GM19023 (cell line): Measurements from ENCODE around the gene CTSZ.
"Not testable (repeated sequence)": the region's sequence is repeated elsewhere in the genome, so short reads cannot be mapped to it uniquely, and the experiment has no call there.

Experiments
- ATAC-seq: cut with Tn5 transposase; IDR thresholded peaks from one replicate; pipeline ENCODE4 v1.9.1; 2021; ENCODE audit warnings: mild to moderate bottlenecking, moderate library complexity; ENCODE audit not compliant: unreplicated experiment

CTSZ gene

DNA sequence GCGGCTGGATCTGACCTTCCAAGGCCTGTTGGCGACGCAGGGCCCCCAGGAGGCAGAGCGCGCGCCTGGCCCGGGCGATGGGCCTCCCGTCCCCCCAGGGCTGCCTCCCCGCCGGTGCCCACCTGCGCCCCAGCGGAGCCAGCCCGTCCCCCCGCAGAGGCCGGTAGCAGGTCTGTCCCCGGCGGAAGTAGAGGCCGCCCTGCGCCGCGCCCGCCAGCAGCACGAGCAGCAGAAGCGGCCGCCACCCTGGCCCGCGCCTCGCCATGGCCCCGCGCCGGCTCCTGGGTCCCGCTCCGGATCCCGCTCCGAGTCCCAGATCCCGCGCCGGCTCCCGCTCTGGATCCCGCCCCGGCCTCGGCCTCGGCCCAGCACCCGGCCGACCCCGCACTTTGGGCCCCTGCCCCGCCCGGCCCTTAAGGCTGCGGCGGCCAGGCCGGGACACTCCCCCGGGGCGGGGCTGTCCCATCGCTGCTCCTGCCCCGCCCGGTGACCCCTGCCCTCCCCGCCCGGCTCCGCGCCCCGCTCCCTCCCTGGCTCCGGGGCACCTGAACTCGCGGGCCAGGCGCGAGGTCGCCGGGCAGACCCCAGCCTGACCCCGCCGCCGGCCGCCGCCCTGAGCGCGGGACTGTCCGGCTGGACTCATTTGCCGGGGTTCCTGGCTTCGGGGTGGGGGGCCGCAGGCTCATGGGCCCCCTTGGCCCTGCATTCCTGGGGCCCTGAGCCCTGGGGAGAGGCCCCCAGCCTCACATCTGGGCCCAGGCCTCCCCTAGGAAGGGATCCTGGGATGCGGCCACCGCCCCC, at the start of gene CTSZ:
Gene CTSZ (minus strand): TSS at position 391 of the 801 bp plus-strand sequence. CDS start 126 bp downstream, at position 265.
- peak; percentile 35 for ATAC-seq

DNA sequence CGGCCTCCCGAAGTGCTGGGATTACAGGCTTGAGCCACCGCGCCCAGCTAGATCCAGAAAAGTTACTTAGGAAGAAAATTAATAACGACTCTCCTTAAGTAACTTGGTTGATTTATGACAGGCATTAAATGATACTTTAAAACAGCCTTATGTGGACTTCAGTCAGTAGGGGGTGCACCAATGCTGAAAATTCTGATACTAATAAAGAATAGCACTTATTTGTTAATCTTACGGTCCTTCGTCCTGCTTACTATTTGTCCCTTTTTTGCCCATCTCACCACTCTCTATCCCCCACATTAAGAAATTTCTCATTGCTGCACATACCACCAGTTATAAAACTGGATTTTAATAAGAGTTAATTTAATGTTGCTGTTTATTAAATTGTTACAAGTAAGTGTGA, 48.2 kb upstream of the CTSZ start:
- ATAC-seq, result no peak

DNA sequence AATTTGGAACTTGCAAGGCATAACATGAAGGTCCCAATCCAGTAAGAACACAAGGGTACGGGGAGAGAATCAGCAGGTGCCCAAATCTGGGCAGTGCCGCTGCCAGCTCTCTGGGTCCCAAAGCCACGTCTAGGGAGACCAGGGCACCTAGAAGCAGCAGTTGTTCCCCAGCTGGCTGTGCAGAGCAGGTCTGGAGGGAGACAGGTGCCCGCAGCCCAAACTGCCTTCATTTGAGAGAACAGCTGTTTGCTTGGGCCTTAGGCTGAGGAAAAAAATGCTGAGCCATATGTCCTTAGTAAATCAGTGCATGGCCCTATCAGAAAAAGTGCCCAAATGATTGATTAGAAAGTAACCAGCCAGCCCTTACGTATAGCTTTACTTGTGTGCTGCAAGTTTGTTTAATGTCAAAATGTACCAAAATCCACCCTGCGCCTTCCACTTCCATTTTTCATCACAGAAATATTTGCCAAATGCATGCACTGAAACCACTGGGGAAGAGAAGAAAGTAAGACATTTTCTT, 44.7 kb upstream of the CTSZ start:
- no peak for ATAC-seq

DNA sequence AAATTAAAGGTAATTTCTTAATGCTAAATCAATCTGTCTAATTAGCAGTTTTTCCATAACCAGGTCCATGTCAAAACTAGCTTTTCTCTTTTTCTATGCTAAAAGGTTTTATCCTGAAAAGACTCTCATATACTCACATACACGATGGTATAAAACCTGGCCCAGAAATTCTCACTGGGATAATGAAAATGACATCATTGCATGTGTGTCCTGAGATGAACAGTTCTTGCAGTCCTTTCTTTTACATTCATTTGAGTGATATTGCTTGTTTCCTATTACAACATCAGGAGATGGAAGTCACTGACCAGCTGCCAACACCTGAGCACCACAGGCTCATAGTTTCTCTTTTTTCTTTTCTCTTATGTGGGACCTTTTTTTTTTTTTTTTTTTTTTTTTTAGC, 43.4 kb upstream of the CTSZ start:
- no peak for ATAC-seq

DNA sequence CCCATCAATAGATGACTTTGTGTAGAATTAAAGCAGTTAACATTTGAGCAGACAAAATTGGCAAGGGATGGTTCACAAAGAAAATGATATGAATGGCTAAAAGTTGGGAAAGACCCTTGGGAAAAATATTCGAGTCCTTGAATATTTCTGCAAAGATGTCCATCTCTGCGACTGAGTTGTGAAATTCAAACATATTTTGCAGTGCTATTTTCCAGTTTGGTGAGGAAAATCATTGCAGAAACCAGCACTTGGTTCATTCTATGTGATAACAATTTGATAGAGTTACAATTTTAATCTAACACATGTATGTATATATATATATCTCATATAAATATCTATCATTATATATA, 41.6 kb upstream of the CTSZ start:
- no peak for ATAC-seq

DNA sequence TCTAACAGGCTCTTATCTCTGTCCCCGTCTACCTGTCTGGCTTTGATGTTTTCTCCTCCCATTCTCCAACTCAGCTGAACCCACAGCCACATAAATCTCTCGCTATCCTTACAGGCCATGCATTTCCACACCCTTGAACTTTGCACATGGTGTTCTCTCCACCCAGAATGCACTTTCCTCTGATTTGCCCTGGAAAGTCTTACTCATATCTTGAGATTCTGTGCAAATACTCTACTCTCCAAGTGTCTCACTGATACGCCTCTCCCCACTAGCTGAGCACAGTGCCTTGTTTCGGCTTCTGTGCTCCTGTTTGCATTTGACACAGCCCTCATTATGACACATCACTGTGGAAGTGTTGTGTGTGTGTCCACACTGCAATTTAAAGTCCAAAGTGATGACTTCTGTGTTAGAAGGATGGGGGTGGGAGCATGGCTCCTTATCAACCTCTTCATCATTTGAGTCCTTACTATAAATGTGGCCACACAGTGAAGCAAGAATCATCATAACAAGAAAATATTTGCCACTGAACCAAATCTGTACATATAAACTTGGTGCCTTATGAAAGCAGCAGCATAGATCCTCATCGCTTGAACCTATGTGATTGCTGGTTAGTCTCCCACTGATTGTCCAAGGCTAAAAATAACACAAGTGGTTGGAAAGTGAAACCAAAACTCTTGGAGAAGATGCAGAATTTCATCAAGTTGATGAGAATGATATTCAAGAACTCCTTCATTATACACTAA, 41.1 kb upstream of the CTSZ start:
- no peak for ATAC-seq

DNA sequence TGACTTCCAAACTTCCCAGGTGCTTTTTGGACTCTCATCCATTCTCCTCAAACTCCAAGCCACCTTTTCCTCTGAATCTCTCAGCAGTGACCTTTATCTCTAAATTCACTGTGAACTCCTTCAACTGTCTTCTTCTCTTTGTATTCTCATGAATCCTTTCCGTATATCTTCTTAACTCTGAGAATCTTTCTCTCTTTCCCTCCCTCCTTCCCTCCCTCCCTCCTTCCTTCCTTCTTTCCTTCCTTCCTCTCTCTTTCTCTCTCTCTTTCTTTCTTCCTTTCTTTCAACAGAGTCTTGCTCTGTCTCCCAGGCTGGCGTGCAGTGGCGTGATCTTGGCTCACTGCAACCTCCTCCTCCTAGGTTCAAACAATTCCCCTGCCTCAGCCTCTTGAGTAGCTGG, 39.8 kb upstream of the CTSZ start:
- no peak for ATAC-seq

DNA sequence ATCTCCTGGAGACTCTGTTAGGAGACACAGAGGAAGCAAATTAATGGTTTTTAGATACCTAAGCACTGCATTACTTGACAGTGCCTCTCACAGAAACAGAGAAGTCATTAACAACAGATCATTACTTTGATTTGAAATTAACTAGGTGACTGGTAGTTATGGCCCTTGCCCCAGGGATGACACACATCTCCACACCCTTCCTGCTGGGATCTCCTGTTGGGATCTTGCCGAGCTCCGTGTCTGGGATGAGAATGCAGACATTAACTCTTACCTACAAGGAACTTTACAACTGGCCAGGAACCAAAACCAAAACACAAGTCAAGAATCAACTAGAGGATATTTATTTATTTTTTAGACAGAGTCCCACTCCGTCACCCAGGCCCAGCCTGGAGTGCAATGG, 37.7 kb upstream of the CTSZ start:
- no peak for ATAC-seq

DNA sequence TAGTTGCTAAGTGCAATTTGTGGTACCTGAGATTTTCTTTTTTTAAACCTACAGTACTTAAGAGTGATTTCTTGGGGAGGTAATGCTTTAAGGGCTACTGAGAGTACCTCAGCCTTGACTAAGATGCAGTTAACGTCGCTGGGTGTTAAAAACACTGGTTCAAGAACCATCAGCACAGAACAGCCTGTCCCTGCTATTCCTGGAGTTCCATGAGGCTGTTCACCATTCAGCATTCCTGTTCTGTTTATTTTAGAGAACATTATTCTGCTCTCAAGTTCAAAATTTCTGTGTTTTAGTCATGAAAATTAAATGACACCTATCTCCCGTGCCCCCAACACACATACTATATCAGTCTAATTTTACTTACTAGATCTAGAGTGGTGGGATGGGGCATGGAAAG, 37.2 kb upstream of the CTSZ start:
- no peak for ATAC-seq

DNA sequence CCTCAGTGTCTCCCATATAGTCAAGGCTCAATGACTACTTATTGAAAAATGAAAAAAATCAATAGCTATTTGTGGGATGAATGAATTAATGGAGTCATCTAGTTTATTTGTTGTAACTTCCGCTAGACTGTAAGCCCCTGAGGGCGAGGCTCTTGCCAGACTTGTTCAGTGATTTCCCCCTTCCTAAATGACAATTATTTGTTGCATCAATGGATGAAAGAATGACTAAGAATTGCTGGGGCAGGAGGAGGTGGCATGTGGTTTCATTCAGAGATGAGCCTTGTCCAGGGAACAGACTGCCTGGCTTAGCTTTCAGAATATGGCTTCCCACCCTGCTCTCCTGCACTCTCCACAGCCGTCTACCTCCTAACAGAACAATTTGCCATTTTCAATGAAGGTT, 36.6 kb upstream of the CTSZ start:
- ATAC-seq, result no peak

DNA sequence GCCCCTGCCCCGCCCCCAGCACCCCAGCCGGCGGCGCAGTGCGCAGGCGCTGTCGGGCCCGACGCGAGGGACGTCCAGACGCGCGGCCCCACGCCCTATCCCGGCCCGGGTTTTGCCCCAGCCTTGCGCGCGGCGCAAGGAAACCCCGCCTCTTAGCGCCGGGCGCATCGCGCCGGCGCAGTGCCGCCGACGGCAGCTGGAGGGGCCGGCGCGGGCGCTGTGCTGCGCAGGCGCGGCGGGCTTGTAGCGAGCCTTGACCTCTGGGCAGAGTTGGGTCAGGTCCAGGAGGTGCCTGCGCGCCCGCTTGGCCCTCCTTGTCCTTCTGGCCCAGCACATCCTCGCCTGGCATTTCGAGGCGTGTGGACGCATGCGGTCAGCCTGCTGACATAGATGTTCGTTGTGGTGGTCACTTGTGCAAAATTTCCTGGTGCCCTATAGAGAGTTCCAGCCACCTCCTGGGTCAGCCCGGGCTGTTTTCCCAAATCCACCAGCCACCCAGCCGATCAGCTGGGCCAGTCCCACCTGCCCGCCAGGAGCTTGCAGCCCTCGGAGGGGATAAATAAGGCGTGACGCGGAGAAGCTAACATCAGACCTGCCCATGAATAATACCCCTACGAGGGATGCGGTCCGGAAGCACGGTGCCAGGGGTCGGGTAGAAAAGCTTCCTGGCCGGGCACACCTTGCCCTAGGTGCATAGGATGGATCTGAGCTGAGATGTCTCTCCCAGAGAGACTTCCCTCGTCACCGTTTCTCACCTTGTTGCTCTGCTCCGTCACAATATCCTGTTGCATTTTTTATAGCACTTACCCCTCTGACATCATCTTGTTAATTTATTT, 36.0 kb upstream of the CTSZ start:
- peak; percentile 90 for ATAC-seq

DNA sequence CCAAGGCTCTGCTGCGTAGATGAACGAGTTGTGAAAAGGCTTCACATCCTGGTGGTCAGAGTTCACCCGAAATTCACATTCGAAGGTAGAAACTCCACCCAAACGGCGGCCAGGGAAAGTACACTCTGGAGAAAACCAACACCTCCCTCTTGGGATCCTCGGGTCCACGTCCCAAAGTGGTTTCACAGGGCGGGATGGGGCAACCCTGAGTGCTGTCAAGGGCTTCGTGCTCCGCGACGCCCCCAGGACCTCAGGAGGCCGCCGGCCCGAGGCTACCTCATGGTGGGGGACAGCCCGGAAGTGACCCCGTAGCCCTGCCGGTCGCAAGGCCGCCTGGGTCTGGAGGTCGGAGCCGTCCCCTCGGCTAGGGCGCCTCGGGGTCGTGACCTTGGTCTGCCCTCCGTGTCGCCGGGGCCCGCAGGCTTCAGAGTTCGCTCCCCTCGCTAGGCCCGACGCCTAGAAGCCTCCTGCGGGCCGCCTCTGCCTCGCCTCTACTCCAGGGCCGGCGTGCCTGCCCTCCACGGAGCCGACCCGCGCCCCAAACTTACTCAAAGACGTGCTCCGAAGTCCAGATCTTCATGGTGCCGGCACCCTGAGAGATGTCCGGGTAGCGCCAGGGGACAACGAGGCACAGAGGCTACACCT, 35.2 kb upstream of the CTSZ start, which contains the start of gene PRELID3B:
Gene PRELID3B (minus strand): TSS at position 636 of the 645 bp plus-strand sequence. CDS start 56 bp downstream, at position 580.
- peak; percentile 24 for ATAC-seq

DNA sequence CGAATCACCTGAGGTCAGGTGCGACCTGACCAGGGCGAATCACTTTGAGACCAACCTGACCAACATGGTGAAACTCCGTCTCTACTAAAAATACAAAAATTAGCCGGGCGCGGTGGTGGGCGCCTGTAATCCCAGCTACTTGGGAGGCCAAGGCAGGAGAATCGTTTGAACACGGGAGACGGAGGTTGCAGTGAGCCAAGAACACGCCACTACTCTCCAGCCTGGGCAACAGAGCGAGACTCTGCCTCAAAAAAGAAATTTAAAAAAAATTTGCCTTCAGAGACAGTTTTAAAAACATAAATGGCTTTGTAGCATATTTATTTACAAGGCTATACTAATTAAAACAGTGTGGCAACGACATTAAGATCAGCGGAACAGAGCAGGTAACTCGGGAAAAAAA, 34.4 kb upstream of the CTSZ start:
- not testable (repeated sequence) for ATAC-seq

DNA sequence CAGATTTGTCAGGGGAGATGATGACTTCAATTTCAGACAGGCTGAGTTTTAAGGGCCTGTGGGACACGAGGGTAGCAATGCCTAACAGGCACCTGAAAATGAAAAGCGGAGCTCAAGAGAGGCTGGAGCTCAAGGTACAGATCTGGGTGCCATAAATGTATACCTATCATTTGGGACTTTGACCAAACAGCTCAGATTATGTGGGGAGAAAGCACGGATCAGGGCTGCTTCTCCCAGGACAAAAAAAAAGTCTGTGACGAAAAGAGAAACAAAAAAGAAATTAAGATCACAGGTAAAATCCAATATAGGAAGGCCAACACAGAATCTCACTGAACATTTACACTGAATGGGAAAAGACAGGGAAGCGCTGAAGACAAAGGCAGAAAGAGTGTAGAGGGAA, 33.6 kb upstream of the CTSZ start:
- no peak for ATAC-seq

DNA sequence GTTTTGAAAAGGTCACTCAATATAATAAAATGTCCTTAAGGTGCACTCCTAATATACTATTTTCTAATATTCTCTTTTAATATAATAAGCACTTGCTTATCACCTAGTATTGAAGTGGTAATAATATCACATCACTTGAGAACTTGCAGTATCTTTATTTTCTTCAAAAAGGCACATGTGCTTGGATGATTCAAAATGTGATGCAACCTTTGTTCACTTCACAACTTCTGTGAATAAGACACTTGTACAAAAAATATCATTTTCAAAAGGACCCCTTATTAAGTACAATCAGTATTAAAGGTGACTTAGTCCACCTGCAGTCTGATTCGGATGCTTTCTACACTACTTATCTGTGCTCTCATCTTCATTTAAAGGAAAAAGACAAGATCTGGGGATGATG, 32.2 kb upstream of the CTSZ start:
- no peak for ATAC-seq

DNA sequence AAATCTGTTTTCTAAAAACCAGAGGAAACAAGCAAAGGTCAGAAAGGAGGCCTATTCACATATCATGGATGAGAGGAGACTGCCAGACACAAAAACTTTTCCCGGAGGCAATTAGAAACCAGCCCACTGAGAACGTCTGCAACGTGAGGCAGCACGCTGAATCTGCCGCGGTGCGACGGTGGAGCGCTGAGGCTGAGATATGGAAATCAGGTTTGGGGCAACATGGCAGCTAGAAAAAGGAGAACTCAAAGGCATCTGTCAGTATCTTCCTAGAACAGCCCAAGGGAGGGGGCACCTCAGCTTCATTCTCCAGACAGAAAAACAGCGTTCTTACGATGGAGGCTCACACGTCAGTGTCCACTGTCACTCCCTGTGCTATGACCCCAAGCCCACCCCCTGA, 30.3 kb upstream of the CTSZ start:
- ATAC-seq, result no peak

DNA sequence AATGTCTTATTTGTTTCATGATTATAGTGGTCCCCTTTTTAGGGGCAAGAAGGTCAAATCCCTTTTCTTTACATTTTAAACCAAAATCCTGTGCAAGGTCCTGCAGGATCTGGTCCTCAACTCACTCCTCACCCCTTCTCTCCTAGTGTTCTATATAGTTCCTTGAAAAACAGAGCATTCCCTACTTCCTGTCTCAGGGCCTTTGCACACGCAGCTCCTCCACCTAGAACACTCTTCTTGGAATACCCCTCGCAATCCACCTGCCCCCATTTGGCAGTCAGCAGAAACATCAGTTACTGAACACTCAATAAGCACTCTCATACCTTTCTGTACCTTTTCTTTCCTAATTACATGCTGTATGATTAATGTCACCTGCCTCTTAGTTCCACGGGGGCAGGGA, 28.3 kb upstream of the CTSZ start:
- no peak for ATAC-seq

DNA sequence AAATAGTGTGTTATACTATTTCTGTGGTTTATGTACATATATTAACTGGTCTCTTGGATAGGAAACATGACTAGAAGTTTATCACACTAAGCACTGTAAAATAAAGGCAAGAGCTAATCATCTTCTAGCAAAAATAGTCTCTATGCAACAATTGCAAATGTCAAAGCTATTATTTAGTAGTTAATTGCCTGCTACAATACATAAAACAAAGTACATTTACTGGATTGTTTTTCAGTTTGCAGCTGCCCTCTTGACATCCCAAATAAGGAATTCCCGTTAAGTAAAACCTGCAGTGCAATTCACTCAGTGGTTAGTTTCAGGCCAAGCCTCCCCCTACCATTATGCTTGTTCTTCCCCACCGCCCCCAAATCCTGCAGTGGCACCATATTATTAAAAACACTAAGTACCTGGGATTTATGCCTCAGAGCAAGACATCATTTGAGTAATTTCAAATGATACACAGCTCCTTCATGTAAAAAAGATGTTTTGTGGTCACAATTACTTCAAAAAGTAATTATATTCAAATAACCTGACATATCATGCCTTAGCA, 26.6 kb upstream of the CTSZ start:
- no peak for ATAC-seq

DNA sequence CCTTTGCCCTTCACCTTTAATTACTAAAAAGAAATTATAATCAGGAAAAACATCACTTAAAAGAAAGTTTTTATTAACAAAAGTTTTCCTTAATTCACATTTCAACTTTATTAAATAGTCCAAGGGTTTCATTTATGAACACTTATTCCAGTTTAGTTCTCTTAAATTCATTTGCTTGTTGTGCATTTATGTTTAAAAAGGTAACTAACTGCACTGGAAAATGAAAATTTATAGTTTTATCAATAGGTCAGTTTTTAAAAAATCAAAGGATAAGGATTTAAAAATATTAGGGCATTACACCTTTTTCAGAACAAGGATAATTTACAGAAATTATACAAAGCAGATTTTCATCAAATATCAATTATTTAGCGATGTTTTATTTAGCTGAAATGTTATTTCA, 26.0 kb upstream of the CTSZ start:
- no peak for ATAC-seq

DNA sequence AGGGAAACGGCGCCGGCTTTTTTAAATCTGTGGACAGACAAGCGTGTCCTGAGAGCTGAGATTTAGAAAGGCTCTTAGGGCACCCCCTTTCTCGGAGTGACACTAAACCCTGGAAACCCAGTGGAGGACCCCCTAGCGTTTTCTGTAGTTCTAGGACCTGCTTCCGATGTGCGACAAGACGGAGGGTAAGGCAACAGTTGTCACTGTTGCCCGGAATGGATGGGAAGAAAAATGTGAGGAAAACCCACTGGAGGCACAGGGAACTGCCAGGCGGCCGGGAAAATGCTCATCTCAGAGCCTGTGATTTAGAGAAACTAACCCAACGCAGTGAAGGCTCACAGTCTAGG, 25.6 kb upstream of the CTSZ start:
- no peak for ATAC-seq
